ENCODE data around the gene CYTL1.

The CYTL1 gene

GRCh38 chr4:4986841-4987240, 32.4 kb downstream of the CYTL1 start:
- in situ Hi-C loops (cut with HindIII; ENCODE audit: low pct_ligation_motif_present, low pct_unique_long_range_greater_than_20kb, low sequenced_read_pairs) = no loop called here

GRCh38 chr4:4985844-4986243, 33.4 kb downstream of the CYTL1 start:
- in situ Hi-C loops (cut with HindIII; ENCODE audit: low pct_ligation_motif_present, low pct_unique_long_range_greater_than_20kb, low sequenced_read_pairs) = no loop called here
- DNase-seq = peak; percentile 28

More at GRCh38 chr4:4986841-4987240, 32.4 kb downstream of the CYTL1 start:
- no peak for DNase-seq

- DNase-seq = no peak
- in situ Hi-C loops (cut with HindIII; ENCODE audit: low pct_ligation_motif_present, low pct_unique_long_range_greater_than_20kb, low sequenced_read_pairs) = no loop called here
Observed at GRCh38 chr4:4985036-4985435, 34.2 kb downstream of the CYTL1 start.

GRCh38 chr4:4984186-4984585, 35.1 kb downstream of the CYTL1 start:
- DNase-seq = no peak
- in situ Hi-C loops (cut with HindIII; ENCODE audit: low pct_ligation_motif_present, low pct_unique_long_range_greater_than_20kb, low sequenced_read_pairs) = no loop called here

GRCh38 chr4:4981827-4982226, 37.4 kb downstream of the CYTL1 start:
- in situ Hi-C loops (cut with HindIII; ENCODE audit: low pct_ligation_motif_present, low pct_unique_long_range_greater_than_20kb, low sequenced_read_pairs) = no loop called here
- DNase-seq = no peak

GRCh38 chr4:4981427-4981826, 37.8 kb downstream of the CYTL1 start:
- in situ Hi-C loops (cut with HindIII; ENCODE audit: low pct_ligation_motif_present, low pct_unique_long_range_greater_than_20kb, low sequenced_read_pairs) = no loop called here

GRCh38 chr4:4980621-4981230, 38.5 kb downstream of the CYTL1 start:
- in situ Hi-C loops (cut with HindIII; ENCODE audit: low pct_ligation_motif_present, low pct_unique_long_range_greater_than_20kb, low sequenced_read_pairs) = no loop called here
- DNase-seq = no peak

More at GRCh38 chr4:4981427-4981826, 37.8 kb downstream of the CYTL1 start:
- no peak for DNase-seq

- no peak for DNase-seq
- in situ Hi-C loops (cut with HindIII; ENCODE audit: low pct_ligation_motif_present, low pct_unique_long_range_greater_than_20kb, low sequenced_read_pairs) = no loop called here
Observed at GRCh38 chr4:4979971-4980370, 39.3 kb downstream of the CYTL1 start.

- no peak for DNase-seq
- in situ Hi-C loops (cut with HindIII; ENCODE audit: low pct_ligation_motif_present, low pct_unique_long_range_greater_than_20kb, low sequenced_read_pairs) = no loop called here
Observed at GRCh38 chr4:4974727-4975126, 44.5 kb downstream of the CYTL1 start.

GRCh38 chr4:4971796-4972195, 47.5 kb downstream of the CYTL1 start:
- no peak for DNase-seq
- in situ Hi-C loops (cut with HindIII; ENCODE audit: low pct_ligation_motif_present, low pct_unique_long_range_greater_than_20kb, low sequenced_read_pairs) = no loop called here

- in situ Hi-C loops (cut with HindIII; ENCODE audit: low pct_ligation_motif_present, low pct_unique_long_range_greater_than_20kb, low sequenced_read_pairs) = no loop called here
- DNase-seq = no peak
Observed at GRCh38 chr4:4969298-4969697, 50.0 kb downstream of the CYTL1 start.

- DNase-seq = no peak
- in situ Hi-C loops (cut with HindIII; ENCODE audit: low pct_ligation_motif_present, low pct_unique_long_range_greater_than_20kb, low sequenced_read_pairs) = no loop called here
Observed at GRCh38 chr4:4968161-4968725, 51.0 kb downstream of the CYTL1 start.

Data from ACHN (cell line).